Mesenchymal stem cell (in vitro differentiated cells and primary cell): Measurements from ENCODE around the gene RPS14.

Source experiments
- DNase-seq: peaks from one replicate; pipeline ENCODE4 v3.0.0-alpha.2; 2013
- H2AFZ ChIP-seq: one replicate; pipeline ENCODE4 v1.6.1; 2013; ENCODE audit warnings: low read depth, mild to moderate bottlenecking, control low read depth, inconsistent platforms, low read length, moderate library complexity
- H2AK5ac ChIP-seq: 2 replicates; pipeline ENCODE4 v1.6.1; 2013; ENCODE audit warnings: low read length, moderate library complexity, mild to moderate bottlenecking, inconsistent platforms; ENCODE audit not compliant: severe bottlenecking
- H2BK120ac ChIP-seq: one replicate; pipeline ENCODE4 v1.6.1; 2013; ENCODE audit warnings: low read depth, mild to moderate bottlenecking, inconsistent platforms, low read length, moderate library complexity
- H2BK12ac ChIP-seq, 2 experiments: one replicate each; pipeline ENCODE4 v1.6.1; 2013; ENCODE audit warnings: inconsistent platforms in 2 of 2, low read length in 2 of 2, mild to moderate bottlenecking in 2 of 2, moderate library complexity in 2 of 2, control low read depth in 1 of 2
- H2BK15ac ChIP-seq: one replicate; pipeline ENCODE4 v1.6.1; 2013; ENCODE audit warnings: mild to moderate bottlenecking, low read depth, inconsistent platforms; ENCODE audit not compliant: poor library complexity, severe bottlenecking
- H2BK5ac ChIP-seq: 2 replicates; pipeline ENCODE4 v1.6.1; 2013; ENCODE audit warnings: low read depth, mild to moderate bottlenecking, low read length, control low read depth, inconsistent platforms; ENCODE audit not compliant: poor library complexity, severe bottlenecking
- H3K14ac ChIP-seq, 2 experiments: one replicate each; pipeline ENCODE4 v1.6.1; 2013; ENCODE audit warnings: inconsistent platforms in 2 of 2, low read length in 2 of 2, control low read depth in 1 of 2, mild to moderate bottlenecking in 1 of 2, moderate library complexity in 1 of 2
- H3K18ac ChIP-seq, 2 experiments: one replicate each; pipeline ENCODE4 v1.6.1; 2013; ENCODE audit warnings: inconsistent platforms in 2 of 2, low read length in 2 of 2, control low read depth in 1 of 2, low read depth in 1 of 2, mild to moderate bottlenecking in 1 of 2
- H3K23ac ChIP-seq, 2 experiments: one replicate each; pipeline ENCODE4 v1.6.1; 2013; ENCODE audit warnings: inconsistent platforms in 2 of 2, low read length in 2 of 2, mild to moderate bottlenecking in 2 of 2, moderate library complexity in 2 of 2, control low read depth in 1 of 2
- H3K27ac ChIP-seq: 2 replicates; pipeline ENCODE4 v1.5.1; 2013; ENCODE audit warnings: mild to moderate bottlenecking, moderate library complexity, low read length, control low read depth, inconsistent platforms; ENCODE audit not compliant: poor library complexity, severe bottlenecking
- H3K27me3 ChIP-seq, 2 experiments: 2 replicates each; pipeline versions ENCODE4 v1.6.1 to v1.7.0; 2013; ENCODE audit warnings: low read length in 2 of 2, mild to moderate bottlenecking in 2 of 2, moderate library complexity in 2 of 2, control low read depth in 1 of 2, inconsistent platforms in 1 of 2; ENCODE audit not compliant: control insufficient read depth in 1 of 2, insufficient read depth in 1 of 2
- H3K36me3 ChIP-seq, 2 experiments: 2 replicates each; pipeline versions ENCODE4 v1.6.1 to v1.7.0; 2013; ENCODE audit warnings: low read length in 2 of 2, control low read depth in 1 of 2, inconsistent platforms in 1 of 2, low read depth in 1 of 2, mild to moderate bottlenecking in 1 of 2; ENCODE audit not compliant: insufficient read depth in 2 of 2, control insufficient read depth in 1 of 2
- H3K4ac ChIP-seq, 2 experiments: one replicate each; pipeline ENCODE4 v1.6.1; 2013; ENCODE audit warnings: inconsistent platforms in 2 of 2, low read length in 2 of 2, mild to moderate bottlenecking in 2 of 2, moderate library complexity in 2 of 2, control low read depth in 1 of 2, low read depth in 1 of 2
- H3K4me1 ChIP-seq: 2 replicates; pipeline ENCODE4 v1.6.1; 2013; ENCODE audit warnings: low read depth, low read length, control low read depth; ENCODE audit not compliant: control insufficient read depth, insufficient read depth
- H3K4me2 ChIP-seq: 2 replicates; pipeline ENCODE4 v1.6.1; 2013; ENCODE audit warnings: low read length, mild to moderate bottlenecking, inconsistent platforms; ENCODE audit not compliant: poor library complexity, severe bottlenecking
- H3K4me3 ChIP-seq, 2 experiments: 2 replicates each; pipeline versions ENCODE4 v1.5.1 to v1.7.0; 2013; ENCODE audit warnings: low read length in 2 of 2, mild to moderate bottlenecking in 2 of 2, control low read depth in 1 of 2, low read depth in 1 of 2; ENCODE audit not compliant: insufficient read depth in 1 of 2
- H3K79me1 ChIP-seq: replicated peaks from 2 replicates; pipeline ENCODE4 v1.6.1; 2013; ENCODE audit warnings: mild to moderate bottlenecking, control low read depth, low read length, inconsistent platforms; ENCODE audit not compliant: poor library complexity, severe bottlenecking
- H3K9ac ChIP-seq: 2 replicates; pipeline ENCODE4 v1.7.0; 2013; ENCODE audit warnings: mild to moderate bottlenecking, low read length, moderate library complexity
- H3K9me3 ChIP-seq: 2 replicates; pipeline ENCODE4 v1.7.0; 2013; ENCODE audit warnings: mild to moderate bottlenecking, low read length; ENCODE audit not compliant: control insufficient read depth
- H4K8ac ChIP-seq: one replicate; pipeline ENCODE4 v1.6.1; 2013; ENCODE audit warnings: inconsistent platforms, mild to moderate bottlenecking, low read length, moderate library complexity
- H4K91ac ChIP-seq: one replicate; pipeline ENCODE4 v1.6.1; 2013; ENCODE audit warnings: mild to moderate bottlenecking, low read length, inconsistent platforms
- WGBS: methylation state at CpG from one replicate; pipeline ENCODE4 v1.1.7; 2013; ENCODE audit warnings: mixed read lengths; 5-methylcytosine and 5-hydroxymethylcytosine counted together

Gene RPS14

DNA sequence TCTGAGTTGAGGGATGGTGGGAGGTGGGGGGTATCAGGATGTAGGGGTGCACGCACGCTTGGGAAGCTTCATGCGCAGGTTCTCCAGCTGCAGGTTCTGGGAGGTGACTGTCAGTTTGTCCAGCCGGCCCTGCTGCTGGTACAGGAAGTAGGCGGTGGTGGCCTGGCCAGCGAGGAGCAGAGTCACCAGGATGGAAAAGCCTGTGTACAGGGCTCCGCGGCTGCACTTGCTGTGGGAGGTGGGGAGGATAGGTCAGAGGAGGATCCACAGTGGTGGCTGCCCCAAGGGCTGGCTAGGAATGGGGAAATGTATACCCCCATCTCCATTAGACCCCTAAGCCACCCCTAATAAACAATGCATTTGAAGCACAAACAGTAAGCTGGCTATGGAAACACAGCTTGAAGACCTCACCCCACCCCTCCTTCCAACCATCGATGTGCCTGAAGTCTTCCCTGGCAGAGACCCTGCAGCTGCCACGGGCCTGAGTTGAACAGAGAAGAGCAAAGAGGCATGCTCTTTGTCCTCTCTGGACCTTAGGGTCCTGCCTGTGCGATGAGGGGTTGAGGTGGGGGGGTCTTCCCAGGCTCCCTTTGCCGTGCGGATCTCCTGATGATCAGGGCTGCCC lies 42.3 kb downstream of the RPS14 start:
- 75% methylated on average over 11 of the region's 13 CpGs for WGBS
- Histone ChIP-seq H4K8ac (no peak overlapping the region), H3K79me1 (no peaks in the 10 kb centered on the region), H3K9me3 (no peaks in the 10 kb centered on the region), H2BK5ac (no peak overlapping the region), H3K14ac (no peak overlapping the region), H3K18ac (no peak overlapping the region), H3K4me3 (no peak overlapping the region), H4K91ac (no peak overlapping the region), H3K9ac (no peak overlapping the region), H3K4me2 (no peak overlapping the region), H3K27me3 (no peaks in the 10 kb centered on the region), H2BK120ac (no peak overlapping the region), H3K36me3 (peaks cover 15 to 31% of the 10 kb centered on the region in 2 experiments), H3K4ac (peak overlapping the region in 1 of 2 experiments; percentile 47), H3K23ac (no peak overlapping the region), H3K4me1 (peaks cover 6% of the 10 kb centered on the region), H2BK15ac (no peak overlapping the region), H2AFZ (no peak overlapping the region), H2BK12ac (no peak overlapping the region), H3K27ac (no peak overlapping the region), H2AK5ac (no peak overlapping the region)
- no peak for DNase-seq

DNA sequence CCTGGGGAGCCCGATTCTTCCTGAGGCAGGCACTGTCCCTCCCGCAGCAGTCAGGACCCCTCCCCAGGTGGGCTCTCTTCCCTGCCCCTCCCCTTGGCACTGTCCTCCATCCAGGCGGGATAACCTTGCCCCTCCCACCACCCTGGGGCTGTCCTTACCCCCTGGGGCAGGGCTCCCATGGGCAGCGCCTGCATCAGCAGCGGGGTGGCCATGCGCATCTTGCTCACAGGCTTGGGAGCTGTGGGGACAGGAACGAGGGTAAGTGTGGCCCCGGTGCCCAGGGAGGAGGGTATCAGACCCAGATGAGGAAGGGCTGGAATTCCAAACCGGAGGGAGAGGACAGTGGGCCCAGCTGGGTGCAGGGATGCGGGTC lies 42.8 kb downstream of the RPS14 start:
- H3K79me1 ChIP-seq, result no peaks in the 10 kb centered on the region
- no peak overlapping the region for H3K18ac ChIP-seq
- H3K27me3 ChIP-seq, result no peaks in the 10 kb centered on the region
- no peak overlapping the region for H3K27ac ChIP-seq
- no peak overlapping the region for H3K14ac ChIP-seq
- H3K9me3 ChIP-seq, result no peaks in the 10 kb centered on the region
- no peak overlapping the region for H3K4me2 ChIP-seq
- no peak overlapping the region for H3K9ac ChIP-seq
- no peak overlapping the region for H2BK120ac ChIP-seq
- H4K8ac ChIP-seq, result no peak overlapping the region
- no peak overlapping the region for H2AFZ ChIP-seq
- H3K4ac ChIP-seq, result peak overlapping the region in 1 of 2 experiments; percentile 47
- no peak overlapping the region for H3K23ac ChIP-seq
- H2BK5ac ChIP-seq, result no peak overlapping the region
- no peak overlapping the region for H3K4me3 ChIP-seq
- H3K36me3 ChIP-seq, result peaks cover 20 to 34% of the 10 kb centered on the region in 2 experiments
- 85% methylated on average over 10 of the region's 10 CpGs for WGBS
- no peak overlapping the region for H2AK5ac ChIP-seq
- no peak overlapping the region for H2BK15ac ChIP-seq
- peaks cover 4% of the 10 kb centered on the region for H3K4me1 ChIP-seq
- DNase-seq, result no peak
- H2BK12ac ChIP-seq, result no peak overlapping the region
- H4K91ac ChIP-seq, result no peak overlapping the region

DNA sequence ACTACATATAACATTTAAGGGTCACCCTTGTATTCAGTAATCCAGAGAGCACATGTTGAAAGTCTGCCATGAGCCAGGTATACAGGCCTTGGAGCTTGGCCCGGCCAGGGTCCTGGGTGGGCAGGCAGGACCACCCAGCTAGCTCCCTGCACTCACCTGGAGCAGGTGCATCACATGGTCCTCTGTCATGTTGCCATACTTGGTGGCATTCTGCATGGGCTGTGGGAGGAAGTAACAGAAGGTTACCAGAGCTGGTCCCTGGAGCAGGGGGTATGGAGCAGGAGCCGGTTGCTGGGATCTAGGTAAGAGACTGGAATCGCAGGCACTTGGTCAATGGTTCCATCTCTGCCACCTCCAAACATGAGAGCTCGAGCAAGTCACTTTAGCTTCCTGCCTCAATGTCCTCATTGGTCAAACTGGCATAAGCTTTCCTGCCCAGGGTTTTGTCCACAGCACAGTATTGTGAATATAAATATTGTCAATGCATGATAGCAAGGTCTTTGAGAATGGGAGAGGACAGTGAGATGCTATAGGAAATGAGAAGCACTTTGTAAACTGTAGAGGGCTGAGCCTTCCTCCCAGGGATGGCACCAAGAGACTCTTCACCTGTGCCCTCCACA lies 43.3 kb downstream of the RPS14 start:
- Histone ChIP-seq H4K91ac (no peak overlapping the region), H3K27ac (no peak overlapping the region), H3K23ac (no peak overlapping the region), H3K18ac (no peak overlapping the region), H3K9ac (no peak overlapping the region), H4K8ac (no peak overlapping the region), H3K4me2 (no peak overlapping the region), H2AFZ (no peak overlapping the region), H2BK120ac (no peak overlapping the region), H2BK5ac (no peak overlapping the region), H3K4ac (no peak overlapping the region), H2BK12ac (no peak overlapping the region), H3K36me3 (peaks cover 21 to 39% of the 10 kb centered on the region in 2 experiments), H2BK15ac (no peak overlapping the region), H3K27me3 (no peaks in the 10 kb centered on the region), H2AK5ac (no peak overlapping the region), H3K9me3 (no peaks in the 10 kb centered on the region), H3K4me1 (peaks cover 4% of the 10 kb centered on the region), H3K79me1 (no peaks in the 10 kb centered on the region), H3K4me3 (no peak overlapping the region), H3K14ac (no peak overlapping the region)
- WGBS, result 86% methylated on average over 3 of the region's 4 CpGs
- no peak for DNase-seq

DNA sequence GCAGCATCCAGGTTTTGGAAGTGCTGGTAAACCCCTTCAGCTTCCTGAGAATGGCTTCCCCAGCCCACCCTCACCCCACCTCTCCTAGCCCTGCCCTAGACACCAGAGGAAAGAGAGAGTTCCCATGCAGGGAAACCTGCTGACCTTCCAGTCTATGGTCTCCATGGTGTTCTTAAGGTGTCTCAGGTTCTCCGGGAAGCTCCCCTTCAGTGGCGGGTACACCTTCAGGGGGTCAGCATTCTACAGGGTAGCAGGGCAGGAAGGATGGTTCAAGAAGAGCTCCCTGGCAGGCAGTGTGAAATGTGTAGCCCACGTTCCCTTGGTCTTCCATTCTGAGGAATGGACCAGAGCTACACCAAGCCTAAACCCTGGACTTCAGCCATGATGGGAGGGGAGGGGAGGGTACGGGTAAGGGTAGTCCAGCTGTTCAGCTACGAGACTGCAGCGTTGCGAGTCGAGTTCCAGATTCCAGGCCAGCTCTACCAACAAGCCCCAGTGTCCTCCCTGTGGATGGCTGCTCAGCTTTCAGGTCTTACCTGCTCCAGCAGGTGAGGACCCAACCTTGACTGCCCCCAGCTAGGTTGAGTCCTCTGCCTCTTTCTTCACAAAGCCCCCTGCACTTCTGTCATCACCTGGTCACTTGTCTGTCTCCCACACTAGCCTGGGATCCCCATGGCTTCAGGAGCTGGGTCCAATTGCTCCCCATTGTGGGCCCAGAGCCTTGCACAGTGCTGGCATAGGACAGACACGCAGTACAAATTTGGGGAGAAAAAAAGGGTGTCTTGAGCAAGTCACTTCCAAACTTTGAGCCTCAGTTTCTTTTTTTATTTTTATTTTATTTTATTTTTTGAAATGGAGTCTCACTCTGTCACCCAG lies 44.4 kb downstream of the RPS14 start:
- H3K36me3 ChIP-seq, result peaks cover 31 to 49% of the 10 kb centered on the region in 2 experiments
- H3K14ac ChIP-seq, result no peak overlapping the region
- DNase-seq, result no peak
- no peak overlapping the region for H4K8ac ChIP-seq
- H2AK5ac ChIP-seq, result no peak overlapping the region
- H3K23ac ChIP-seq, result no peak overlapping the region
- H3K4ac ChIP-seq, result no peak overlapping the region
- H3K4me1 ChIP-seq, result peaks cover 4% of the 10 kb centered on the region
- H2AFZ ChIP-seq, result no peak overlapping the region
- no peak overlapping the region for H2BK120ac ChIP-seq
- no peak overlapping the region for H2BK15ac ChIP-seq
- H3K27me3 ChIP-seq, result no peaks in the 10 kb centered on the region
- H4K91ac ChIP-seq, result no peak overlapping the region
- no peaks in the 10 kb centered on the region for H3K79me1 ChIP-seq
- no peak overlapping the region for H3K4me2 ChIP-seq
- H3K9me3 ChIP-seq, result no peaks in the 10 kb centered on the region
- H3K9ac ChIP-seq, result no peak overlapping the region
- H3K4me3 ChIP-seq, result no peak overlapping the region
- no peak overlapping the region for H2BK12ac ChIP-seq
- WGBS, result 94% methylated on average over 8 of the region's 9 CpGs
- no peak overlapping the region for H3K27ac ChIP-seq
- H2BK5ac ChIP-seq, result no peak overlapping the region
- no peak overlapping the region for H3K18ac ChIP-seq
